Type B pancreatic cell (in vitro differentiated cells): Measurements from ENCODE around the gene LRRC4. TPM values are rescaled to one million over a fixed set of nuclear protein-coding genes. Genes with fewer than 3 reads are reported as not detected.
A peak's percentile ranks its signal among the peaks of the same experiment; 100 is the strongest.

ENCODE experiments used
- DNase-seq: peaks from one replicate; pipeline ENCODE4 v3.0.0; 2021; ENCODE audit warnings: mixed read lengths; ENCODE audit not compliant: unreplicated experiment; ENCODE audit errors: extremely low spot score
- H3K27ac Mint-ChIP-seq: 2 replicates; pipeline ENCODE4 v1.8.0; 2021; ENCODE audit warnings: mild to moderate bottlenecking, mixed read lengths
- H3K27me3 Mint-ChIP-seq: 2 replicates; pipeline ENCODE4 v1.8.0; 2021; ENCODE audit warnings: mixed read lengths
- H3K36me3 Mint-ChIP-seq: 2 replicates; pipeline ENCODE4 v1.8.0; 2021; ENCODE audit warnings: mixed read lengths
- H3K4me1 Mint-ChIP-seq: one replicate; pipeline ENCODE4 v1.8.0; 2021; ENCODE audit warnings: mixed read lengths; ENCODE audit not compliant: unreplicated experiment
- H3K4me3 Mint-ChIP-seq: 2 replicates; pipeline ENCODE4 v1.8.0; 2021; ENCODE audit warnings: mild to moderate bottlenecking, mixed read lengths
- H3K9me3 Mint-ChIP-seq: 2 replicates; pipeline ENCODE4 v1.8.0; 2021; ENCODE audit warnings: mixed read lengths
- CTCF ChIP-seq: fragments of 200-600 bp; sonication (generic); conservative IDR thresholded peaks from 2 replicates; pipeline ENCODE4 v1.5.0; 2021; ENCODE audit warnings: antibody characterized with exemption, mild to moderate bottlenecking
- total RNA-seq: library from RNA; stranded (reverse); gene quantifications from 2 replicates; pipeline ENCODE4 v1.2.1, GENCODE V29; 2021; ENCODE audit warnings: low replicate concordance

The LRRC4 gene
- total RNA-seq, 1 donor from 2014 or later: 37.7 TPM

DNA sequence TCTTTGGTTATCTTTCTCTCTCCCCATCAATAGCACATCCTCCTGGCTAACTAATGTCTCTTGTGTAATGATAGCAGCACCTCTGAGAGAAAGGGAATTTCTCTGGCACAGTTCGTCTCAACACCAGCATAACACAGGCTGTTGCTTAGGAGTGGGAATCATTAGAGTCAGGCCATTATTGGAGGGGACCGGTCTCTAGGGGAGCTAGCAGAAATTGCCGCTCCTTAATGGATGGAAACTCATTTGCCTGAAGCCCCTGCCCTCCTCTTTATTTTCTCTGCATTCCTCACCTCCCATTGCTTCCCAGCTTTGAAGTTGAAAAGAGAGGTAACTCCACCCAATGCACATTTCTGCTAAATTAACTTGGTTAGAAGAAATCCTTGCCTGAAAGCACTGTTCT is 11.9 kb downstream of the LRRC4 start:
- Mint-ChIP-seq H3K4me1 (peaks cover 59% of the 10 kb centered on the region), H3K9me3 (no peaks in the 10 kb centered on the region), H3K27me3 (no peaks in the 10 kb centered on the region), H3K4me3 (peak overlapping the region; percentile 14), H3K27ac (no peak overlapping the region), H3K36me3 (peaks cover 19% of the 10 kb centered on the region)
- TF ChIP-seq CTCF: no peak
- DNase-seq: no peak

DNA sequence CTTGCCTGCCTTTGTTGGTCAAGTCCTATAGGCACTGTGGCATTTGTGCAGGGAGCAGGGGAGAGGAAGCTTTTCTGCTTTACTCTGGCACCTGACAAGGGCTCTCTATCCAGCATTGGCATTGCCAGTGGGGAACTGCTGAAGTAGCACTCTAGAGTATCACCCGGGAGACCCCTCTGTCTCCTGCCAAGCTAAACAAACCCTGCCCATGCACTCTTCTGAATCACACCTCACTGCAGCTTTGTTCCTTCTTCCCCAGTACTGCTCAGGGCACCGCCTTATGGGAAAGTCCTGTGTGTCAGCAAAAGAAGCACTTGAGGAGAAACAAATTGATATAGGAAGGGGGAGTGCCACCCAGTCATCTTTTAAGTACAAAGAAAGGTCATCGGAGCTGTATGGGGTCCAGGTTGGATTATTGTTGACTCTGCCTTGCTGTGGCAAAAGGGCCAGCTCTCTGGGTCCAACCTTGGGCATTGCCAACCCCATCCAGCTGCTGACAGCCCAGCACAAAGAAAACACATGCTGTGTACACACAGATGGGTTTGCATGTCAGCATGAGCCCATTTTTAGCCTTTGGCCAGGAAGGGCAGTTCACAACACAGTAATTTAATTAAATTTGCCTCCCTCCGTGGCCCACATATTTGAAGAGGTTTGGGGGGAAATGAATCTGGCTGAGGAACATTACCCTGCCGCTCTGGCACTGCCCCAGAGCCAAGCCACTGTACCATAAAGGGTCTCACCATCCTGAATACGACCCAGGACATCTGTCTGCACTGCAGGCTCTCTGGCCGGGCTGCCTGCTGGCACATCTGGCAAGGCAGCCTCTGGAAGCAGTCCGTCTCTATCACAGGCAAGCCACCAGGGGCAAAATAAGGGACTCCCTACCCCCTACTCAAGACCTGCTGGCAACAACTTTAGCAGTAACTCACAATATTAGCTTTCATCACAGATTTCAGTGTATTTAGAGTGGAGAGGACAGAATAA is 13.1 kb downstream of the LRRC4 start:
- no peak overlapping the region for H3K4me3 Mint-ChIP-seq
- H3K27me3 Mint-ChIP-seq: no peaks in the 10 kb centered on the region
- peaks cover 54% of the 10 kb centered on the region for H3K4me1 Mint-ChIP-seq
- H3K36me3 Mint-ChIP-seq: peaks cover 19% of the 10 kb centered on the region
- no peaks in the 10 kb centered on the region for H3K9me3 Mint-ChIP-seq
- DNase-seq: no peak
- no peak for TF ChIP-seq CTCF
- H3K27ac Mint-ChIP-seq: peak overlapping the region; percentile 65

DNA sequence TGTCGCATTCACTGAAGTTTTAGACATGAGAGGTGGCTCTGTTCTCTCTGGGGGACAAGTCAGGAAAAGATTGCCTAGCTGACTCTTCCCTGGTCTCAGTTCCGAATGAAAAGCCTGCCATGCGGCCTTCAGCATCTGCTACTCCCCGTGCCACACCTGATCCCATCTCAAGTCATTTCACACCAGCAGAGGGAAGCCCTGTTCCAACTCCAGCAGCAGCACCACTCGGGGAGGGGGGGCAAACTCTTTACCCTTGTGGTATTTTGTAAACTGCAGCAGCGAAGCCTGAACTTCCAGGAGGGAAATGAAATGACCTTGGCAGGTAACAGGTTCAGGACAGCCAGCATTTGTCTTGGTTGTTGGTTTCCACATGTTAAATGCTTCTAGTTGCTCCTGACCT is 13.8 kb downstream of the LRRC4 start:
- no peak overlapping the region for H3K4me3 Mint-ChIP-seq
- TF ChIP-seq CTCF: no peak
- no peak overlapping the region for H3K27ac Mint-ChIP-seq
- DNase-seq: no peak
- no peaks in the 10 kb centered on the region for H3K9me3 Mint-ChIP-seq
- no peaks in the 10 kb centered on the region for H3K27me3 Mint-ChIP-seq
- peaks cover 47% of the 10 kb centered on the region for H3K4me1 Mint-ChIP-seq
- peaks cover 19% of the 10 kb centered on the region for H3K36me3 Mint-ChIP-seq

DNA sequence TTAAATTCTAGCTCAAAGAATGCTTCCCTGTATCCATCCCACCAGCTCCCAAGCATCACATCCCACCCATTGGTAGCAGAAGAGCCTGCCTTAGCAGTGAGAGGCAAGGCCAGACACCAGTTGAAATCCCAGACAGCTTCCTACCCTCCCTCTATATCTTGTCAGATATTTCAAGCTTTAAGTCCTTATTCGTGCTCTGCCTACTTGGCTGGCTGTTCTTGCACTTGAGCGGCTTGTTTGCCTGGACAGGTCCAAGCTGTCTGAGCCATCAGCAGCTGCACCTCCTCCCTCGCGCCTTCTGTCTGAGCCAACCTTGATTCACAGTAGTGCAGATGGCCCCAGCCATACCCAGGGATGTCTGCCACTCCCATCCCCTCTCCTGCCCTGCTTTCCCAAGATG is 16.4 kb downstream of the LRRC4 start:
- H3K4me3 Mint-ChIP-seq: no peak overlapping the region
- peaks cover 6% of the 10 kb centered on the region for H3K36me3 Mint-ChIP-seq
- no peak for TF ChIP-seq CTCF
- H3K9me3 Mint-ChIP-seq: no peaks in the 10 kb centered on the region
- no peak overlapping the region for H3K27ac Mint-ChIP-seq
- H3K27me3 Mint-ChIP-seq: no peaks in the 10 kb centered on the region
- DNase-seq: no peak
- H3K4me1 Mint-ChIP-seq: peaks cover 40% of the 10 kb centered on the region

DNA sequence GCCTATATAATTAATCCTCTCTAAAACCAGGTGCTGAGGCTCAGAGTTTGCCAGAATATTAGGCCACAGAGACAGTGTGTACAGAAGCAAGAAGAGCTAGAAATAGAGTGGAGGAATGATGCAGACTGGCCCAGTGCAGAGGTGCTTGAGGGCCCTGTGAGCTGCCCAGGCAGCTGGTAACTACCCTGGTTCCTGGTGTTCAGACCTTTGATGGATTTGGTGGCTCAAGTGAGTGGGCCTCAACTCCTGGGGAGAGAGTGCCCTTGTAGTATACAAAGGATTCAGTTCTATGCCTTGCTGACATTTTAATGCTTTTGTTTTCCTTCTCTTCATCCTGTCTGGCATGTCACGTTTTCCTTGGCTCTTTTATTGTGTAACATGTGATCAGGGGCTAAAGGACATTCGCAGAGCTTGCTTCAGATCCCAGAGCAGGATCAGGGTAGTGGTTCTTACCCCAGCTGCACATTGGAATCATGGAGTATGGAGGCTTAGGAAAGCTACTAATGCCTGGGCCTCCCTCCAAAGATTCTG is 20.0 kb downstream of the LRRC4 start:
- Mint-ChIP-seq H3K4me3 (no peak overlapping the region), H3K27me3 (no peaks in the 10 kb centered on the region), H3K9me3 (no peaks in the 10 kb centered on the region), H3K36me3 (peaks cover 3% of the 10 kb centered on the region), H3K4me1 (peaks cover 12% of the 10 kb centered on the region), H3K27ac (peak overlapping the region; percentile 22)
- no peak for TF ChIP-seq CTCF
- DNase-seq: no peak
